Osteocyte (in vitro differentiated cells): ENCODE results near the gene PGF. TPM values are rescaled to one million over a fixed set of nuclear protein-coding genes. Genes with fewer than 3 reads are reported as not detected.
A peak's percentile ranks its signal among the peaks of the same experiment; 100 is the strongest.

Experiments used
- DNase-seq: peaks from one replicate; pipeline ENCODE4 v3.0.0; 2021; ENCODE audit warnings: mixed read lengths; ENCODE audit not compliant: unreplicated experiment; ENCODE audit errors: extremely low spot score
- H3K27ac Mint-ChIP-seq: one replicate; pipeline ENCODE4 v1.8.0; 2021; ENCODE audit warnings: mild to moderate bottlenecking, mixed read lengths; ENCODE audit not compliant: unreplicated experiment
- H3K27me3 Mint-ChIP-seq: one replicate; pipeline ENCODE4 v1.8.0; 2021; ENCODE audit warnings: mixed read lengths; ENCODE audit not compliant: unreplicated experiment
- H3K36me3 Mint-ChIP-seq: one replicate; pipeline ENCODE4 v1.8.0; 2021; ENCODE audit warnings: mixed read lengths; ENCODE audit not compliant: unreplicated experiment
- H3K4me1 Mint-ChIP-seq: one replicate; pipeline ENCODE4 v1.8.0; 2021; ENCODE audit warnings: mixed read lengths; ENCODE audit not compliant: unreplicated experiment
- H3K4me3 Mint-ChIP-seq: one replicate; pipeline ENCODE4 v1.8.0; 2021; ENCODE audit warnings: mild to moderate bottlenecking, moderate library complexity, mixed read lengths; ENCODE audit not compliant: unreplicated experiment
- H3K9me3 Mint-ChIP-seq: one replicate; pipeline ENCODE4 v1.8.0; 2021; ENCODE audit warnings: mixed read lengths; ENCODE audit not compliant: unreplicated experiment
- CTCF ChIP-seq: fragments of 200-600 bp; sonication (generic); IDR thresholded peaks from 2 replicates; pipeline ENCODE4 v1.5.0; 2021; ENCODE audit warnings: antibody characterized with exemption, mild to moderate bottlenecking, moderate library complexity
- long read RNA-seq: library from polyadenylated mRNA; unstranded; transcript quantifications from one replicate; pipeline ENCODE4 v2.0.0, GENCODE V29; 2021
- total RNA-seq: library from RNA; stranded (reverse); gene quantifications from 2 replicates; pipeline ENCODE4 v1.2.1, GENCODE V29; 2021

Gene PGF
- 3.5 and 3.9 TPM in 2 replicates for total RNA-seq
- long read RNA-seq, partial matches to known transcripts, result 0 of 1 reads
- long read RNA-seq, other reads (novel, unspliced or antisense), result 0 of 1 reads

- Mint-ChIP-seq H3K36me3 (no peaks in the 10 kb centered on the region), H3K27ac (no peak within 1 kb of the TSS), H3K9me3 (no peaks in the 10 kb centered on the region), H3K4me1 (peaks cover 11% of the 10 kb centered on the region), H3K27me3 (peaks cover 2% of the 10 kb centered on the region), H3K4me3 (peak within 1 kb of the TSS; percentile 38)
- TF ChIP-seq CTCF, result no peak
- DNase-seq, result no peak
Observed at GRCh38 chr14:74955229-74956026, at the start of gene PGF. Gene PGF, minus strand, starts transcription at chr14:74955597. Its CDS starts 355 bp downstream, at chr14:74955242.

GRCh38 chr14:75003250-75004027 is 48.0 kb upstream of the PGF start:
- Mint-ChIP-seq H3K4me3 (peak overlapping the region; percentile 100), H3K4me1 (peaks cover 29% of the 10 kb centered on the region), H3K27ac (peak overlapping the region; percentile 85), H3K27me3 (peaks cover 14% of the 10 kb centered on the region), H3K9me3 (no peaks in the 10 kb centered on the region), H3K36me3 (peaks cover 41% of the 10 kb centered on the region)
- no peak for DNase-seq
- no peak for TF ChIP-seq CTCF

GRCh38 chr14:75002392-75003249 is 47.2 kb upstream of the PGF start, which contains the start of gene EIF2B2:
Gene EIF2B2, plus strand, starts transcription at chr14:75002921. Its CDS starts 70 bp downstream, at chr14:75002991.
- Mint-ChIP-seq H3K4me3 (peak within 1 kb of the TSS; percentile 100), H3K27me3 (peaks cover 14% of the 10 kb centered on the region), H3K27ac (peak within 1 kb of the TSS; percentile 85), H3K4me1 (peaks cover 29% of the 10 kb centered on the region), H3K9me3 (no peaks in the 10 kb centered on the region), H3K36me3 (peaks cover 32% of the 10 kb centered on the region)
- TF ChIP-seq CTCF, result peak; percentile 8
- DNase-seq, result peak; percentile 98

- Mint-ChIP-seq H3K9me3 (no peaks in the 10 kb centered on the region), H3K4me1 (peaks cover 29% of the 10 kb centered on the region), H3K27me3 (peaks cover 14% of the 10 kb centered on the region), H3K36me3 (peaks cover 27% of the 10 kb centered on the region), H3K4me3 (peak overlapping the region; percentile 100), H3K27ac (peak overlapping the region; percentile 85)
- no peak for TF ChIP-seq CTCF
- DNase-seq, result no peak
Observed at GRCh38 chr14:75001899-75002298, 46.5 kb upstream of the PGF start.
